ENCODE measurements around the gene DAAM1.

The DAAM1 gene

DNA sequence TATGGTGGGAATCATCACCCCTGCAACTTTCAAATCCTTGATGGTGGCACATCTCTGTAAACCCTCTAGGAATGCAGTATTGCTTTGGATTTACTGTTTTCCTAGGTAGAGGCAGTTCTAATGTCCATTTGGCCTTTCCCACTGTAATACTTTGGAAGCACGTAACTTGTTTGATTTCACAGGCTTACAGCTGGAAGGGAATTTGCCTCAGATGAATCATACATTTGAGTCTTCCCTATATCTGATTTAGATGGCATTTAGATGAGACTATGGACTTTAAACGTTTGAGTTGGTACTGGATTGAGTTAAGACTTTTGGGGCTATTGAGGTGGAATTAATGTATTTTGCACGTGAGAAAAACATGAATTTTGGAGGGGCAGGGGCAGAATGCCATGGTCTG lies 35.9 kb downstream of the DAAM1 start:
- Mint-ChIP-seq H3K4me3 (no peak overlapping the region), H3K4me1 (ENCODE audit: low read depth) (peaks cover 12% of the 10 kb centered on the region), H3K9me3 (ENCODE audit: low read depth) (no peaks in the 10 kb centered on the region), H3K27me3 (no peaks in the 10 kb centered on the region), H3K27ac (no peak overlapping the region), H3K36me3 (peaks cover 10% of the 10 kb centered on the region)

DNA sequence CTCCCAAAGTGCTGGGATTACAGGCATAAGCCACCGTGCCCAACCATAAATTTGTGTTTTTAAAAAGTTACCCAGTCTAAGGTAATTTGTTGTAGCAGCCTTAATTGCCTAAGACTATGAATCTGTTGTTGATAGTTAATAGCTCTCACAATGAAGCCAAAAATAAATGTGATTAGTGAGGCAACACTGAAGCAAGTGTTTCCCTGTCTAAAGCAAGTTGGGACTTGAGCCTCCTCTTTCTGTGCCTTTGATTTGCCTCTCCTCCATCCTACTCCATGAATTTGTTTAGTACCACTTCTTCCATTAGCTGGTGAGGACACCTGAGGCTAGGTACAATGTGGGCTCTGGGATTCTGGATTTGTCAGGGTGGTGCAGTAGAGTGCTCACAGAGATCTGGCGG lies 36.8 kb downstream of the DAAM1 start:
- H3K27ac Mint-ChIP-seq: no peak overlapping the region
- no peak overlapping the region for H3K4me3 Mint-ChIP-seq
- H3K36me3 Mint-ChIP-seq: peaks cover 10% of the 10 kb centered on the region
- H3K9me3 Mint-ChIP-seq (ENCODE audit: low read depth): no peaks in the 10 kb centered on the region
- no peaks in the 10 kb centered on the region for H3K27me3 Mint-ChIP-seq
- peaks cover 19% of the 10 kb centered on the region for H3K4me1 Mint-ChIP-seq (ENCODE audit: low read depth)

DNA sequence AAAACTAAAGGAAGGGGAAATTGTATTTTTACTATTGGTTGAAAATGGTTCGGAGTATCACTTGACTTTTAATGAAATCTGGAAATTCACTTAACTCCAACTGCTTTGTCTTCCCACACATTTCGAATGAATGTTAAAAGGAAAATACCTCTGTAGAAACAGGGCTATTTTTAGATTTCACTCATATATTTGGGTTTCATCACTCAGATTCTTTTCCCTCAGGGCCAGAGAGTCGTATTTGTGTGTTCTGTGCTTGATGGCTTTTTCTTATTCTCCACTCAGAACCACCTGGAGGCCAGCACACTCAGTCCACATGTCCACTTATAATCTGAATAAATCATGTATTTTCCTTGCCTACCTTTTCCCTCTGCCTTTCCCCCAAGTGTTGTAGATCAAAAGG lies 40.0 kb downstream of the DAAM1 start:
- Mint-ChIP-seq H3K27me3 (no peaks in the 10 kb centered on the region), H3K4me1 (ENCODE audit: low read depth) (peaks cover 22% of the 10 kb centered on the region), H3K36me3 (peaks cover 6% of the 10 kb centered on the region), H3K27ac (no peak overlapping the region), H3K9me3 (ENCODE audit: low read depth) (no peaks in the 10 kb centered on the region), H3K4me3 (no peak overlapping the region)

DNA sequence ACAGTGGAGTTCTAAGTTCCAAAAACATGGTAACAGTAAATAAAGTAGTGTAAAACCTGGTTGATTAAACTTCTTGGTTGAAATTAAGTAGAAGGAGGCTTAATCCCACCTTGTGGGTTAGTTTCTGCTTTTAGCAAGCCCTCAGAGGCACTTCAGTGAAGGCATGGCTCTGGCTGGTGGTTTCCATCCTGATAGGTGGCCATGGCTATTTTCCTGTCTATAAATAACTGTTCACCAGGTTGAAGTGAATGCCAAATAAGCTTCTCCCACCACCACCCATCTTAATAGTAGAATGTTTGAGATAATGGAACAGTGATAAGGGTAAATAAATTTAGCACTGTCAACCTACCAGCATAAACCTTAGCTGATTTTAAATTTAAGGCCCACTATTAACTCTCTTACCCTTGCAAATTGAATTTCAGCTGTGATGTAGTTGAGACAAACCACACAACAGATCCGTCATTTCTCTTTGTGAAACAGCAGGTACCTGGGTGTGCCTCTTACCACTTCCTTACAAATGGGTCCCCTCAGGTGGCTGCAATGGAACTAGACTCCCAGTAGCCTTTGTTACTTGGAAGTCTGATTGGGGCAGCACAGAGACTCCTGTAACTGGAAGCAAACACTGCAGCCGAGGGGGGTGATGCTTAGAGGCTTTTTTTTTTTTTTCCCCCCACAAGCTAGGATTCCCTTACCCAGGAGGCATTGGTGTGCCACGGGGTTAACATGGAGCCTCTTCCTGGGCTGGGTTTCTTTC lies 41.4 kb downstream of the DAAM1 start:
- Mint-ChIP-seq H3K36me3 (peaks cover 4% of the 10 kb centered on the region), H3K4me3 (no peak overlapping the region), H3K27ac (no peak overlapping the region), H3K27me3 (no peaks in the 10 kb centered on the region), H3K9me3 (ENCODE audit: low read depth) (no peaks in the 10 kb centered on the region), H3K4me1 (ENCODE audit: low read depth) (peaks cover 22% of the 10 kb centered on the region)

DNA sequence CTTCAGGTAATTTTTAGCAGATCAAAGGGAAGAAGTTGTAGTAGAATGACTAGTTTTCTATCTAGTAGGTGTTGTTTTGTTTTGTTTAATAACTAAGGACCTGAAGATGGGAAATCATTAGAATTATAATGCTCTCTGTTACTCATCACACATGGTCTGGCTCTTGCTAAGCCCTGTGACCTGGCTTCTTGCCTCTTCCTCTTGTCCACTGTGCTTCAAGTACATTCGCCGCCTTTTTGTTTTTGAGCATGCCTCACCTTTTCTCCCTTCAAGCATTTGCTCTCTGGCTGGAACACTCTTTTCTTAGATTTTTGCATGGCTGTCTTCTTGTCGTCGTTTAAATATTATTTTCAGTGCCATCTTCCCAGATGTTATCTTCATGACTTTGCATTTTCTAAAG lies 47.7 kb downstream of the DAAM1 start:
- Mint-ChIP-seq H3K27me3 (no peaks in the 10 kb centered on the region), H3K4me3 (no peak overlapping the region), H3K27ac (no peak overlapping the region), H3K9me3 (ENCODE audit: low read depth) (no peaks in the 10 kb centered on the region), H3K4me1 (ENCODE audit: low read depth) (peaks cover 3% of the 10 kb centered on the region), H3K36me3 (peaks cover 2% of the 10 kb centered on the region)

DNA sequence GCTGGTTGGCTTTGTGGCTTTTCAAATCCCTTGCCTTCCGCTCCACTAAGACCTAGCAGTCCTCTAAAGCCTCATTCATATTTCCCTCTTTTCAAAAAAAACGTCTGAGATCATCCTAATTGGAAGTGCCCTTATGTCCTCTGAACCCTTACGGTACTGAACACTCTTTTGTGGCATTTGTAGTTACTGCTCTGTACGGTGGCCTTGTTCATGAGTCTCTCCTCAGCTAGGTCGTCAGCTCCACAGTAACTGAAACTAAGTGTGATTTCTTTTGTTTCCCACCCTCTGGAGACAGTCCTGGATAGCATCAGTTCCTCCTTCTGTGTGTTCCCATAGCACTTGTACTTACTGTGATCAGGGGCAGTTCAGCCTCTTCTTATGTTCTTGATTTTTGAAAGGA lies 49.7 kb downstream of the DAAM1 start:
- Mint-ChIP-seq H3K36me3 (peaks cover 4% of the 10 kb centered on the region), H3K27me3 (no peaks in the 10 kb centered on the region), H3K4me3 (no peak overlapping the region), H3K4me1 (ENCODE audit: low read depth) (peaks cover 3% of the 10 kb centered on the region), H3K9me3 (ENCODE audit: low read depth) (no peaks in the 10 kb centered on the region), H3K27ac (no peak overlapping the region)

DNA sequence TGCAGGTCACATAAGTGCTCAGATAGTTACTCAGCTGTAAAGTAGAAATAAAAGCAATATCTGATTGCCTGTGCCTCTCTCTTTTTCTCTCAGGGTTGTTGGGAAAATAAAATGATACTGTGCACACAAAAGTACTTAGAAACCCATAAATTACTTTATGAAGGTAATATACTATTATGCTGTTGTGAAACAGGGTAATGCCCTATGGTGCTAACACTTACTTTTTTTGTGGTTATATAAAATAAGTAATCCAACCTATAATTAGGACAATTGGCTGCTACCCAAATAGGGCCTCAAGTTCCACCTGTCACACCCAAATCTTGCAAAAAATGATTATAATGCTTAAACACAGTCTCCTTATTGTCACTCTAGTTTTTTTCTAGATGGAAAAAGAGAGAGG lies 50.6 kb downstream of the DAAM1 start:
- no peaks in the 10 kb centered on the region for H3K27me3 Mint-ChIP-seq
- peaks cover 5% of the 10 kb centered on the region for H3K36me3 Mint-ChIP-seq
- no peak overlapping the region for H3K4me3 Mint-ChIP-seq
- no peaks in the 10 kb centered on the region for H3K9me3 Mint-ChIP-seq (ENCODE audit: low read depth)
- H3K4me1 Mint-ChIP-seq (ENCODE audit: low read depth): peaks cover 3% of the 10 kb centered on the region
- H3K27ac Mint-ChIP-seq: no peak overlapping the region

DNA sequence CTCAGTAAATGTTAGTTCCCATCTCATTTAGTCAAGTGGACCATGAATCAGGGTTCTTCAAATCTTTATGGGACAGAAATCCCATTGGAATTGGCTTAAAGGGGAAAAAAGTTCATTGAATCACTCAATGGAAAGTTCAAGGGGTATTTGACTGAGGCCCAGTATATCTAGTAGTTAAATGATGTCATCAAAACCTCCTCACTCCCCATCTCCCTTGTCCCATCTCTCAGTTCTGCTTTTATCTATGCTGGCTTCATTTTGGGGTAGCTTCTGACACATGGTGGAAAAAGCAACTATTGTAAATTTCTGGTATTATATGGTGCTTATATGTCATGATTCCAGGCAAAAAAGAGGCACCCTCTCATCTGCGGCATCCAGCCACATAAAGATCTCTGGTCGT lies 51.9 kb downstream of the DAAM1 start:
- Mint-ChIP-seq H3K9me3 (ENCODE audit: low read depth) (no peaks in the 10 kb centered on the region), H3K4me1 (ENCODE audit: low read depth) (peaks cover 6% of the 10 kb centered on the region), H3K4me3 (no peak overlapping the region), H3K36me3 (peaks cover 5% of the 10 kb centered on the region), H3K27ac (no peak overlapping the region), H3K27me3 (no peaks in the 10 kb centered on the region)

DNA sequence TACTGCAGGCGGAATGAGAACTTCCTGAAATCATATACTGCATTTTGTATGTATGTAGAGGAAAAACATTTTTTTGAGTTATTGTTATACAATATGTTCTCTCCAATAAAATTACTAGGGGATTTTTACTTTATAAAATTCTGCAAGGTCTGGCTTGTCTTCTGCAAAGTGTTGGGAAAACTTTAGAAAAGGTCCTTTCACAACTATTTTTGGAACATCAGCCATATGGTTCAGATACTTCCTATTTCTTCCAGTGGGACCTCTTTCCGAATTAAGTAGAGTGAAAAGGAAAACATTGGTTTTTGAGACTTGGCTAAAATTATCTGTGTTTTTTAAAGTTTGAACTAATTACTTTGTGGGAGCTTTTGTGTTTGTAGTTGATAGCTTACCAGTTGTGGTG lies 52.7 kb downstream of the DAAM1 start:
- Mint-ChIP-seq H3K9me3 (ENCODE audit: low read depth) (no peaks in the 10 kb centered on the region), H3K27ac (no peak overlapping the region), H3K36me3 (peaks cover 6% of the 10 kb centered on the region), H3K27me3 (no peaks in the 10 kb centered on the region), H3K4me3 (no peak overlapping the region), H3K4me1 (ENCODE audit: low read depth) (peaks cover 7% of the 10 kb centered on the region)

DNA sequence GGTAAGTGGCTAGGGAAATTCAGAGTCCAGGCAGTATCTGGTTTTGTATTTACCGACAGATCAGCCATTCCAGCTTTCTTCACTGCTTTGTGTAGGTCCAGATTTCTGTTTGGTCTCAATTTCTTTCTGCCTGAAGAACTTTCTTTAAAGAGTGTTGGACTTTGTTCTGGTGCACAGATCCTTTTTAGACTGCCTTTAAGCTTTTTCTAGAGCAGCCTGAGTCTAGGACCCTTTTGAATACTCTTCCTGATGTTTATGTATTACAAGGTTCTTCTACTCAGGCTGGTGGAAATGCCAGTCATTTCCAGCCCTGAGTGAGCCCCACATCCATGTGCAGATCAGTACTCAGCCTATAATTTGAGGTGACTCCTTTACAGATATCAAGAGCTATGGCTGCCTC lies 54.7 kb downstream of the DAAM1 start:
- no peak overlapping the region for H3K27ac Mint-ChIP-seq
- H3K36me3 Mint-ChIP-seq: peaks cover 4% of the 10 kb centered on the region
- no peak overlapping the region for H3K4me3 Mint-ChIP-seq
- H3K27me3 Mint-ChIP-seq: no peaks in the 10 kb centered on the region
- H3K4me1 Mint-ChIP-seq (ENCODE audit: low read depth): peaks cover 5% of the 10 kb centered on the region
- H3K9me3 Mint-ChIP-seq (ENCODE audit: low read depth): no peaks in the 10 kb centered on the region

DNA sequence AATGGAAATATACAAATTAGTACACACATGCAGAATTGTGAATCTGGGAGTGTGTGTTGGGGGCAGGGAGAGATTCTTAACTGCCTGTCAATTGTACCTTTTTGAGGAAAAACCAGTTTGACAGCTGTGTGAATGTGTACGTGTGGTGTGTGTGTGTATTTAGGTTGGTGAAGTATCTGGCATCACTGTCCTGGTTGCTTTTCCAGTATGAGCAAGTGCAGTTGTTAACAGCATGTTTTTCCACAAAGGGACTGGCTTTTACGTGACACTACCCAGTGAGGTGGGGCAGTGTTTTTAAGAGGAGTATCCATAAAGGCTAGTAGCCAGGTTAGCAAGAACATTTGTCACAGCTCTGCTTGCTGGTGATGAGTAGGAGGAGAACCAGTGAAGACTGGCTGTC lies 56.1 kb downstream of the DAAM1 start:
- no peak overlapping the region for H3K27ac Mint-ChIP-seq
- no peak overlapping the region for H3K4me3 Mint-ChIP-seq
- H3K27me3 Mint-ChIP-seq: no peaks in the 10 kb centered on the region
- H3K9me3 Mint-ChIP-seq (ENCODE audit: low read depth): no peaks in the 10 kb centered on the region
- H3K36me3 Mint-ChIP-seq: peaks cover 7% of the 10 kb centered on the region
- peaks cover 7% of the 10 kb centered on the region for H3K4me1 Mint-ChIP-seq (ENCODE audit: low read depth)

DNA sequence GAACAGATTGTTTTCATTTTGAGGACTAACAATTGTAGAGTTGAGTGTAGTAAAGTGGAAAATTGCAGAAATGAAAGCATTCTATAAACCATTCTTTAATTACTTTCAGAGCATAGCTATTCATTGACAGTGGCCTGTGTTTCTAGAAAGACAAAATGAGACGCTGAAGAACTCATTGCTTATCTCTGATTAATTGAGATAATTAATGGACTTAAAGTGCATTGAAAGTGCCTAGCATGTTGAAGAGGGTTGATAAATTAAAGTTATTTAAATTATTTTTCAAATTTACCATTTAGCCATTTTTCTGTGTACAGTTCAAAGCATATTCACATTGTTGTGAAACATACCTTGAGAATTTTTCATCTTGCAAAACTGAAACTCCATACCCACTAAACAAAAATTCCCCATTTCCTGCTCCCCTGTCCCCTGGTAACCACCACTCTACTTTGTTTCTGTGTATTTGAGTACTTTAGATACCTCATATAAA lies 57.4 kb downstream of the DAAM1 start:
- H3K27ac Mint-ChIP-seq: no peak overlapping the region
- no peak overlapping the region for H3K4me3 Mint-ChIP-seq
- H3K9me3 Mint-ChIP-seq (ENCODE audit: low read depth): no peaks in the 10 kb centered on the region
- H3K4me1 Mint-ChIP-seq (ENCODE audit: low read depth): peaks cover 7% of the 10 kb centered on the region
- peaks cover 7% of the 10 kb centered on the region for H3K36me3 Mint-ChIP-seq
- H3K27me3 Mint-ChIP-seq: no peaks in the 10 kb centered on the region

DNA sequence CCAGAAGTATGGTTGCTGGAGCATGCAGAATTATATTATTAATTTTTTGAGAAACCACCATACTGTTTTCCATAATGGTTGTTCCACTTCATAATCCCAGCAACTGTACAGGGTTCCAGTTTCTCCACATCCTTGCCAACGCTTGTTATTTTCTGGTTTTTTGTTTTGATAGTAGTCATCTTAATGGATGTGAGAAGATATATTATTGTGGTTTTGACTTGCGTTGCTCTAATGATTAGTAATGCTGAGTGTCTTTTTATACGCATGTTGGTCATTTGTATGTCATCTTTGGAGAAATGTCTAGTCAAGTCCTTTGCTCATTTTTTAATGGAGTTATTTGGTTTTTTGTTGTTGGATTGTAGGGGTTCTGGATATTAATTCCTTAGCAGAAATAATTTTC lies 58.1 kb downstream of the DAAM1 start:
- Mint-ChIP-seq H3K9me3 (ENCODE audit: low read depth) (no peaks in the 10 kb centered on the region), H3K36me3 (peaks cover 7% of the 10 kb centered on the region), H3K27ac (no peak overlapping the region), H3K4me1 (ENCODE audit: low read depth) (peaks cover 7% of the 10 kb centered on the region), H3K27me3 (no peaks in the 10 kb centered on the region), H3K4me3 (no peak overlapping the region)

DNA sequence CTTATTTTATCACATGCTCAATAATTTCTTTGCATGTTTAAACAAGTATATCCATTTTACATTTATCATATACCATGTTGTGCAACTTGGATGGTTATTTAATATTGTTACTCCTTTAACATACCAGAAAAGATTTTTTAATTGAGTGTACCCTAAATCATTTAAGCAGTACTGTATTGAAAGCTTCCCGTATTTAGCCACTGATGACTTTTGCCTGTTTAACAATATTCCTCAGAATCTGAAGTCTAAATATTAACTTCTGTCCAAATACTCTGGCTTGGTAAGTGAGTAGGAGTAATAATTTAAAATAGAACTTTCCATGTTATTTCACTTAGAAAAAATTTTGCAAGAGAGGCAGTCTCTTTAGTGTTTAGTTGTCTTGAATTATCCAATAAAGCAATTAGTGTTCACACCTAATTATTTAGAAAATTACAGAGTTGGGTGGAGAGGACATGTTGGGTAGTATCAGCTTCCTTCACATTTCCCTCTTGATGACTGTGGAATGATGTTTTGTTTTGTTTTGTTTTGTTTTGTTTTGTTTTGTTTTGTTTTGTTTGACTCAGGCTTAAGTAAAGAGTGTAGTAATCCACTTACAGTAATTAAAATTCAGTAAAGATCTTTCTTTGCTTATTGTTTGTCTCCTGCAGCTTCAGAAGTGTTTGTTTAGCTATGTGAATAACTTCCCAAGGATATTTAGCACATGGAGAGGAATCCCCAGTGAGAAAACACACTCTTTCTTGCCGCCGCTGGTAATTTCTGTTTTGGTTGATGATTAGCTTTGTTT lies 59.5 kb downstream of the DAAM1 start:
- no peak overlapping the region for H3K4me3 Mint-ChIP-seq
- peaks cover 9% of the 10 kb centered on the region for H3K36me3 Mint-ChIP-seq
- no peaks in the 10 kb centered on the region for H3K27me3 Mint-ChIP-seq
- no peak overlapping the region for H3K27ac Mint-ChIP-seq
- H3K4me1 Mint-ChIP-seq (ENCODE audit: low read depth): peaks cover 7% of the 10 kb centered on the region
- no peaks in the 10 kb centered on the region for H3K9me3 Mint-ChIP-seq (ENCODE audit: low read depth)

DNA sequence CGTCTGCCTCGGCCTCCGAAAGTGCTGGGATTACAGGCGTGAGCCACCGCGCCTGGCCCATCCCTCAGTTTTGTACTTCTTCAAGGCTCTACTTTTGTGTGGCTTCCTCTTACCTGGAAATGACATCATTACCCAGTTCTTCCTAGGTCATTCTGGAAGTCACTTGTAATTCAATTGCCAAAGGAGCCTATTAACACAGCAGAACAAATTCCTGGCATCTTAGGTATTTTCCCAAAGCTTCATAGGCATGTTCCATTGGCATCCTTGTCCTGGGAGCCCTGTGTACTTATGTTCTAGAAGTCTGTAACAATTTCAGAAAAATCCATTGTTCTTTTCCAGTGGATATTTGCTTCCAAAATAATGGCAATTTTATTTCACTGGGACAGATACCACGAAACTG lies 60.6 kb downstream of the DAAM1 start:
- H3K27ac Mint-ChIP-seq: no peak overlapping the region
- no peaks in the 10 kb centered on the region for H3K9me3 Mint-ChIP-seq (ENCODE audit: low read depth)
- H3K4me1 Mint-ChIP-seq (ENCODE audit: low read depth): peaks cover 7% of the 10 kb centered on the region
- no peak overlapping the region for H3K4me3 Mint-ChIP-seq
- H3K36me3 Mint-ChIP-seq: peaks cover 7% of the 10 kb centered on the region
- no peaks in the 10 kb centered on the region for H3K27me3 Mint-ChIP-seq
